Measurements from ENCODE around the gene SLC3A2. TPM values are rescaled to one million over a fixed set of nuclear protein-coding genes. Genes with fewer than 3 reads are reported as not detected.
A peak's percentile ranks its signal among the peaks of the same experiment; 100 is the strongest.

The SLC3A2 gene
- total RNA-seq, 1 donor from 2014 or later, result 56.4 TPM

DNA sequence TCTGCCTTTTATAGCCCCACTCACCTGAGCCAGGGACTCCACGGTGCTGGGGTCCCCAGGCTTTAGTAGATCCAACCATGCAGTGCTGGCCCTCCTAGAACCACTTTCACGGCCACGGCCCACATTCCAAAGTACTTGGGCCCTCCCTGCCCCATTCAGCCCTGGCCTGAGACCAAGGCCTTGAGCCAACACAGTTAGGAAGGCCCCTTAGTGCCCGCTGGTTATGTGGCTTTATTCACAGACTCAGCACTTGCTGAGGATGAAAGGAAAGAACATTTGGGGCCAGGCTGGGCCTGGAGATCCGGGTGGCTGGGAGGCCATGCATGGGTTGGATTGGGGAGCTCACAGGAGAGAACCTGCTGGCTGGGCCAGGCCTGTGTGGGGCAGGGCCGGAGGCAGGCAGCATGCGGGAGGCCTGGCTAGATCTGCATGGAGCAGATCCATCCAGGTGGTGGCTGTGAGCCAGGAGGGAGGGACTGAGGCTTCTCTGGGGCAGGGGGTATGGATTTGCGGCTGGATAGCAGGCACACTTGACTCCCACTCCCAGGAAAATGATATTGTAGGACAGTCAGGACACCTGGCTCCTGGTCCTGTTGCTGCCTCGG, 27.9 kb downstream of the SLC3A2 start:
- no peaks in the 10 kb centered on the region for H3K36me3 ChIP-seq (ENCODE audit: control insufficient read depth in 3 of 3, insufficient read depth in 3 of 3, low read length in 3 of 3)
- no peaks in the 10 kb centered on the region for H3K27me3 ChIP-seq (ENCODE audit: control insufficient read depth in 3 of 3, insufficient read depth in 3 of 3, low read length in 3 of 3)
- no peak overlapping the region for H3K27ac ChIP-seq (ENCODE audit: low read depth, low read length)
- peaks cover 20 to 26% (median 23%) of the 10 kb centered on the region in 3 donors for H3K4me1 ChIP-seq (ENCODE audit: control insufficient read depth in 3 of 3, insufficient read depth in 3 of 3, low read length in 3 of 3)
- H3K9ac ChIP-seq (ENCODE audit: low read depth in 1 of 3, low read length in 3 of 3), result no peak overlapping the region
- no peak overlapping the region for H3K4me3 ChIP-seq (ENCODE audit: low read length in 3 of 3)
- H3K9me3 ChIP-seq (ENCODE audit: control insufficient read depth in 3 of 3, low read length in 3 of 3), result no peaks in the 10 kb centered on the region

DNA sequence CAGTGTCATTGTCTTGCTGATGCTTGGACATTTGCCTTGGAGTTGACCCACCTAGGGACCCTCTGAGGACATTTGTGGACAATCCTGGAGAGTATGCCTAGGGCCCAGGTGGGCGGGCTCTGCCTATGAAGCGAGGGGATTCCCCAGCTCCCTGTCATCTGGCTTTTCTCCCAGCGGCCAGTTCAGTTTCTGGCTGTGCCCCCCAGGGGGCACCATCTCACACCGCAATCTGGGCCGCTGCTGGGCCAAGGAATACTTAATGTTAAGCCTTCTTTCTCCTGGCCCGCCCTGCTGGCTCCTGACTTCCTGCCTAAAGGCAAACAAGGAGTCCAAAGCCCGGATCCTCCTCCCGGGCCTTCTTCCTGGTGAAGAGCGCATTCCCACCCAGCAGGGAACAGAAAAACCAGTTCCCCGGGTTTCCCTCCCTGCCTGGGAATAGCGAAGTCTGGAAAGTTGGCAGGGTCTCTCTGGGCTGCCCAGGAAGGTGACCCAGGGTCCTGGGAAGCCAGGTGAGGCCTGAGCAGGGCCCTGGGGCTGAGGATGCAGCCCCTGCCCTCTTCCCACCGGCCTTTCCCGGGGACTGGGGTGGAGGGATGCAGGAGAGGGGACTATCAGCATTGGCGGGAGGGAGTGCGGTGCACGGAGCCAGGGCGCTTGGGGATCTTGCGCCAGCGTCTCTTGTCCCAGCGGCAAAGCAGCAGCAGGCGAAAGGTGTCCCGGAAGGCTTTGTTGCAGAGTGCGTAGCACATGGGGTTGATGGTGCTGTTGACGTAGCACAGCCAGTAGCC, 28.6 kb downstream of the SLC3A2 start:
- peak overlapping the region in 1 of 3 donors; percentile 66 for H3K9ac ChIP-seq (ENCODE audit: low read depth in 1 of 3, low read length in 3 of 3)
- no peak overlapping the region for H3K4me3 ChIP-seq (ENCODE audit: low read length in 3 of 3)
- no peaks in the 10 kb centered on the region for H3K9me3 ChIP-seq (ENCODE audit: control insufficient read depth in 3 of 3, low read length in 3 of 3)
- H3K4me1 ChIP-seq (ENCODE audit: control insufficient read depth in 3 of 3, insufficient read depth in 3 of 3, low read length in 3 of 3), result peaks cover 20 to 26% (median 23%) of the 10 kb centered on the region in 3 donors
- no peaks in the 10 kb centered on the region for H3K36me3 ChIP-seq (ENCODE audit: control insufficient read depth in 3 of 3, insufficient read depth in 3 of 3, low read length in 3 of 3)
- H3K27ac ChIP-seq (ENCODE audit: low read depth, low read length), result no peak overlapping the region
- H3K27me3 ChIP-seq (ENCODE audit: control insufficient read depth in 3 of 3, insufficient read depth in 3 of 3, low read length in 3 of 3), result no peaks in the 10 kb centered on the region

DNA sequence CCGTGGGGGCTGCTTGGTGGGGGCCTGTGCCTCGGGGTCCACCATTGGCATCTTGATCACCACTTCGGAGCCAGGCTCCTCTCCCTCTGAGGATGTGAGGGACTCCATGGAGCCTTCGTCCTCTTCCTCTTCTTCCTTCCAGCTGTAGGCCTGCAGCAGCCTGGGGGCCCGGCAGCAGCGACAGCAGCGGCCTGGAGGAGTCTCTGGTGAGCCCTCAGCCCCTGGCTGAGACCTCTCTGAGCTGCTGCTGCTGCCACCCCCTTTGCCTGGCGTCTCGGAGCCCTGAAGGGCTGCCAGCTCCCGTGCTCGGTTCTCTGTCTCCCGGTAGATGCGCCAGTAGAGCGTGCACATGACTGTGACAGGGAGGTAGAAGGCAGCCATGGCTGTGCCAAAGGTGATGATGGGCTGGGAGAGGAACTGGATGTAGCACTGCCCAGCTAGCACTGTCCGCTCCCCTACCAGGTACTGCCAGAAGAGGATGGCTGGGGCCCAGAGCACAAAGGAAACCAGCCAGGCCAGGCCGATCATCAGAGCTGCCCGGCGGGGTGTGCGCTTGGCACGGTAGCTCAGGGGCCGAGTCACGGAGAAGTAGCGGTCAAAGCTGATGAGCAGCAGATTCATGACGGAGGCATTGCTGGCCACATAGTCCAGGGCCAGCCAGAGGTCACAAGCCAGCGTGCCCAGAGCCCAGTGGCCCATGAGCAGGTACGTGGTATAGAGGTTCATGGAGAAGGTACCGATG, 29.6 kb downstream of the SLC3A2 start:
- Histone ChIP-seq H3K27ac (ENCODE audit: low read depth, low read length) (no peak overlapping the region), H3K36me3 (ENCODE audit: control insufficient read depth in 3 of 3, insufficient read depth in 3 of 3, low read length in 3 of 3) (no peaks in the 10 kb centered on the region), H3K4me1 (ENCODE audit: control insufficient read depth in 3 of 3, insufficient read depth in 3 of 3, low read length in 3 of 3) (peaks cover 20 to 26% (median 22%) of the 10 kb centered on the region in 3 donors), H3K9me3 (ENCODE audit: control insufficient read depth in 3 of 3, low read length in 3 of 3) (no peaks in the 10 kb centered on the region), H3K4me3 (ENCODE audit: low read length in 3 of 3) (no peak overlapping the region), H3K27me3 (ENCODE audit: control insufficient read depth in 3 of 3, insufficient read depth in 3 of 3, low read length in 3 of 3) (no peaks in the 10 kb centered on the region), H3K9ac (ENCODE audit: low read depth in 1 of 3, low read length in 3 of 3) (no peak overlapping the region)

DNA sequence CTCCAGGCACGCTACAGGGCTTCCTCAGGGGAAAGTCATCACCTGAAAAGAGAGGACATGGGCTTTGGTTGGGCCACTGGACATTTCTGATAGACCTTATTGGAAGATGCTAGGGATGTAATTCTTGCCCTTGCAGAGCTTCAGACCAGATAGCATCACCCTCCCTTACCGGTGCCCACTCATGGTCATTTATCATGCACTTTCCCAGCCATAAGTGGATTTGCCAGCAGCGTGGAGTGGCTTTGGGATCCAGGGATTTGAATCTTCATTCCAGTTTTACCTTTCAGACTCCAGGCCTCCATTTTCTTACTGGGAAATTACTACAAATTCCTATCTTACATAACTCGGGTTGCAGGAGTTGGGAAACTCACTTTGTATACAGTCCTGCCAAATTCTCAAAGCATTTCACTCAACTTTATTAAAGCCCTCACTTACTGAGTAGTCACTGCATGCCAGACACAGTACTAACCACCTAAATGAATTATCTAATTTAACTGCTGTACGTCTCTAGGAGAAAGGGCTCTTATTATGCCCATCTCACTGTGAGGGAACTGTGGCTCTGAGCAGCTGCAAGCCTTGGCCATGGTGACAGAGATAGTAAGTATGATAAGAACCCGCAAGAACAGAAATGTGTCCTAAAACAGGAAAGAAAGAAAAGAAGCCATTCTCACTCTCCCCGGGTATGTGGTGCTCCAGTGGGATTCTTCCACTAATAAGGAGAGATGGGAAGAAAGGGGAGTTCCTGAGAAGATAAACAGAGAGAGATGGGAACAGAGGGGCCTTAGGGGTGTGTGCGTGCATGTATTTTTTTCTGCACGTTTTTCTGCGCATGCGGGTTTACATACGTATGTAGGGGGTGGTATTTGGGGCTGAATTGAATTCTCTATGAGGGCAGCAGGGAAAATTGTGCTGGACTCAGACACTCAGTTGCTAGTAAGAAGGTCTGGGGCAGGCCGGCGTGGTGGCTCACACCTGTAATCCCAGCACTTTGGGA, 30.7 kb downstream of the SLC3A2 start:
- H3K36me3 ChIP-seq (ENCODE audit: control insufficient read depth in 3 of 3, insufficient read depth in 3 of 3, low read length in 3 of 3), result no peaks in the 10 kb centered on the region
- H3K4me3 ChIP-seq (ENCODE audit: low read length in 3 of 3), result no peak overlapping the region
- no peaks in the 10 kb centered on the region for H3K27me3 ChIP-seq (ENCODE audit: control insufficient read depth in 3 of 3, insufficient read depth in 3 of 3, low read length in 3 of 3)
- peaks cover 16 to 24% (median 20%) of the 10 kb centered on the region in 3 donors for H3K4me1 ChIP-seq (ENCODE audit: control insufficient read depth in 3 of 3, insufficient read depth in 3 of 3, low read length in 3 of 3)
- no peaks in the 10 kb centered on the region for H3K9me3 ChIP-seq (ENCODE audit: control insufficient read depth in 3 of 3, low read length in 3 of 3)
- H3K27ac ChIP-seq (ENCODE audit: low read depth, low read length), result no peak overlapping the region
- H3K9ac ChIP-seq (ENCODE audit: low read depth in 1 of 3, low read length in 3 of 3), result no peak overlapping the region

DNA sequence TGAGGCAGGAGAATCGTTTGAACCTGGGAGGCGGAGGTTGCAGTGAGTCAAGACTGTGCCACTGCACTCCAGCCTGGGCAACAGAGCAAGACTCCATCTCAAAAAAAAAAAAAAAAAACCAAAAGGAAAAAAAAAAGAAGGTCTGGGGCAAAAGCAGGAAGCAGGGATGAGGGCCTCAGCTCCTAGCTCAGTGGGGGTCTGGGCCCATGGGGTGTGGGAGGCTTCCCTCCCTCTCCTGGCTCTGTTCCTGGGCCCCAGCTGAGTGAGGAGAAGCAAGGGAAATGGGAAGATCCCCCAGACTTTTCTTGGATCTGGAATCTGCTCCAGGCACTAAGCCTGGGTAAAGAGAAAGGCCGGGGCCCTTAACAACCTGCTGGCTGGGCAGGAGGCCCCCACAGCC, 31.6 kb downstream of the SLC3A2 start:
- Histone ChIP-seq H3K9me3 (ENCODE audit: control insufficient read depth in 3 of 3, low read length in 3 of 3) (no peaks in the 10 kb centered on the region), H3K27ac (ENCODE audit: low read depth, low read length) (no peak overlapping the region), H3K27me3 (ENCODE audit: control insufficient read depth in 3 of 3, insufficient read depth in 3 of 3, low read length in 3 of 3) (no peaks in the 10 kb centered on the region), H3K9ac (ENCODE audit: low read depth in 1 of 3, low read length in 3 of 3) (no peak overlapping the region), H3K36me3 (ENCODE audit: control insufficient read depth in 3 of 3, insufficient read depth in 3 of 3, low read length in 3 of 3) (no peaks in the 10 kb centered on the region), H3K4me3 (ENCODE audit: low read length in 3 of 3) (no peak overlapping the region), H3K4me1 (ENCODE audit: control insufficient read depth in 3 of 3, insufficient read depth in 3 of 3, low read length in 3 of 3) (peaks cover 15 to 16% (median 16%) of the 10 kb centered on the region in 3 donors)

DNA sequence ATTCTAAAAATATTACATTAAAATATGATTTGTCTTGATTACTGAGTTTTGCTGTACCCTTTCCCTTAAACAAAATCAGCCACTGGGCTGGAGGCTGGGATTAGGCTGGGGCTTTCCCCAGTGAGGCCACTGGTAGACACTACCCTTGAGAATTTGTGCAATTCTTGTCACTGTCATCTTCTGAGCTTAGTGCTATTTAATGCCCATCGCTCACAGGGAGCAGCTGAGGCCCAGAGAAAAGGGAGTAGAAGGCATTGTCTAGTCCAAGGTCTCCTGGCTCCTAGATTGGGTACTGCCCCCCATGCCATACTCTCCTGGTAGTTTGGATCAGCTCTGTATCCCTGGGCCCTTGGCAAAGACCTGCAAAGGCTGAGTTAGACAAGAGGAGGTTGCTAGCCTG, 33.7 kb downstream of the SLC3A2 start:
- Histone ChIP-seq H3K27me3 (ENCODE audit: control insufficient read depth in 3 of 3, insufficient read depth in 3 of 3, low read length in 3 of 3) (no peaks in the 10 kb centered on the region), H3K4me1 (ENCODE audit: control insufficient read depth in 3 of 3, insufficient read depth in 3 of 3, low read length in 3 of 3) (peaks cover 3% of the 10 kb centered on the region in 3 donors), H3K9me3 (ENCODE audit: control insufficient read depth in 3 of 3, low read length in 3 of 3) (no peaks in the 10 kb centered on the region), H3K27ac (ENCODE audit: low read depth, low read length) (no peak overlapping the region), H3K36me3 (ENCODE audit: control insufficient read depth in 3 of 3, insufficient read depth in 3 of 3, low read length in 3 of 3) (no peaks in the 10 kb centered on the region), H3K4me3 (ENCODE audit: low read length in 3 of 3) (no peak overlapping the region), H3K9ac (ENCODE audit: low read depth in 1 of 3, low read length in 3 of 3) (no peak overlapping the region)

DNA sequence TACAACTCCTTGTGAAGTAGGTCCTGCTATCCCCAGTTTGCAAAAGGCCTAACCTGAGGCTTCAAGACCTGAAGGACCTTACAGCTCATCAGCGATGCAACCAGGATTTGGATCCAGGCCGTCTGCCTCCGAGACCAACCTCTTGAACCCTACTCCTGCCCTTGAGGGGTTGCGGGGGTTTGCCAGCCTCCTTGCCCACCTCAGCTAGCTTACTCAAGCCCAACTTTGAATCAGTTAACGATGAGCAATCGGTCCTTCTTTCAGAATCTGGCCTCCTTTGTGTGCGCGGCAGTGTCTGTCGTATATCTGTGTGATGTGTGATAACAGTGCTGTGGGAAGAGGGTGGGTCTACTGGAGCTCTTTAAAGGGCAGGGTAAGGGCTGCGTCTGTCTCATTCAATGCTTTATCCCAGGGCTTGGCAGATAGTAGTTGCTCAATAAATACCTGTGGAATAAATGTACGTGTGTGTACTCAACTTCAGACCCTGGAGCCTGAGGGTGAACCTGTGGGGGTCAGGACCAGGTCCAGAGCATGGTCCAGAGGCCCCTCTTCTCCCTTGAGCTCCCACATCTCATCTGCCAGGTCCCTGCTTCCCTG, 37.3 kb downstream of the SLC3A2 start:
- no peak overlapping the region for H3K4me3 ChIP-seq (ENCODE audit: low read length in 3 of 3)
- no peaks in the 10 kb centered on the region for H3K36me3 ChIP-seq (ENCODE audit: control insufficient read depth in 3 of 3, insufficient read depth in 3 of 3, low read length in 3 of 3)
- H3K4me1 ChIP-seq (ENCODE audit: control insufficient read depth in 3 of 3, insufficient read depth in 3 of 3, low read length in 3 of 3), result peaks cover 0 to 4% (median 0%) of the 10 kb centered on the region in 3 donors
- peaks cover 13 to 19% (median 16%) of the 10 kb centered on the region in 3 donors for H3K27me3 ChIP-seq (ENCODE audit: control insufficient read depth in 3 of 3, insufficient read depth in 3 of 3, low read length in 3 of 3)
- H3K9ac ChIP-seq (ENCODE audit: low read depth in 1 of 3, low read length in 3 of 3), result no peak overlapping the region
- H3K27ac ChIP-seq (ENCODE audit: low read depth, low read length), result no peak overlapping the region
- H3K9me3 ChIP-seq (ENCODE audit: control insufficient read depth in 3 of 3, low read length in 3 of 3), result no peaks in the 10 kb centered on the region

DNA sequence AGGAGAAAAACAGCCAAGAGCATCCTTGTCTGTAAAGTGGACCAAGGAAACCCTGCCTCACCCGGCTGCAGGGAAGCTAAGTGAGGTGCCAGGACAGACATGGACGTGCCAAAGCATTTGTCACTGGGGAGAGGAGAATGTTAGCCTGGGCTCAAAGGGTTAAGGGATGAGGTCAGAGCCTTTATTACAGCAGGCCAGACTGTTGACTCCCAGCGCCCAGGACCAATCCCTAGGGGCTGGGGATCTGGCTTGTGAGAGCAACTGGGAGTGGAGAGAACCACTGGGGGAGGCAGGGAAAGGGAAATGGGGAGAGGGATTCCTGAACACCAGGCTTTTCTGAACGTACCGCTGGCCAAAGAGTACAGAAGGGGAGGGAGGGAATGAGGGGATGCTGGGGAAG, 37.8 kb downstream of the SLC3A2 start:
- no peak overlapping the region for H3K27ac ChIP-seq (ENCODE audit: low read depth, low read length)
- H3K27me3 ChIP-seq (ENCODE audit: control insufficient read depth in 3 of 3, insufficient read depth in 3 of 3, low read length in 3 of 3), result peaks cover 17 to 24% (median 21%) of the 10 kb centered on the region in 3 donors
- no peak overlapping the region for H3K4me3 ChIP-seq (ENCODE audit: low read length in 3 of 3)
- H3K9ac ChIP-seq (ENCODE audit: low read depth in 1 of 3, low read length in 3 of 3), result no peak overlapping the region
- no peaks in the 10 kb centered on the region for H3K9me3 ChIP-seq (ENCODE audit: control insufficient read depth in 3 of 3, low read length in 3 of 3)
- no peaks in the 10 kb centered on the region for H3K36me3 ChIP-seq (ENCODE audit: control insufficient read depth in 3 of 3, insufficient read depth in 3 of 3, low read length in 3 of 3)
- peaks cover 0 to 5% (median 0%) of the 10 kb centered on the region in 3 donors for H3K4me1 ChIP-seq (ENCODE audit: control insufficient read depth in 3 of 3, insufficient read depth in 3 of 3, low read length in 3 of 3)

DNA sequence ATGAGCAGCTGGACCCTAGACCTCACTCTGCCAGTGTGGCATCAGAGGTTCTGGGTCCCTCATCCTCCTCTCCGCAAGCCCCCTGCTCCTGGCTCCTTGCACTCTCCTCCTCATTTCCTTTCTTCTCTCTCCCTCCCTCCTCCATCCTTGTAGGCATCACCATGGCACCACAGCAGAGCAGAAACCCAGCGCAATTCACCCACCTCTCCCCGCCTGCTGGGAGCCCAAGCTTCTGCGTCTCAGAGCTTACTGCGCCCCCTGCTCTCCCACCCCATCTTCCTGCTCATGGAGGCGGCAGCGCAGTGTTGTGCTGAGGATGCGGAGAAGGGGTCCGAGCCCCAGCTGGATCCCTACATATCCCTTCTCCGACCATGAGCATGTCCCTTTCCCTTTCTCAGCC, 38.8 kb downstream of the SLC3A2 start:
- Histone ChIP-seq H3K27me3 (ENCODE audit: control insufficient read depth in 3 of 3, insufficient read depth in 3 of 3, low read length in 3 of 3) (peaks cover 24 to 31% (median 27%) of the 10 kb centered on the region in 3 donors), H3K4me3 (ENCODE audit: low read length in 3 of 3) (no peak overlapping the region), H3K9me3 (ENCODE audit: control insufficient read depth in 3 of 3, low read length in 3 of 3) (no peaks in the 10 kb centered on the region), H3K4me1 (ENCODE audit: control insufficient read depth in 3 of 3, insufficient read depth in 3 of 3, low read length in 3 of 3) (peaks cover 0 to 11% (median 0%) of the 10 kb centered on the region in 3 donors), H3K27ac (ENCODE audit: low read depth, low read length) (no peak overlapping the region), H3K36me3 (ENCODE audit: control insufficient read depth in 3 of 3, insufficient read depth in 3 of 3, low read length in 3 of 3) (no peaks in the 10 kb centered on the region), H3K9ac (ENCODE audit: low read depth in 1 of 3, low read length in 3 of 3) (no peak overlapping the region)
